Measurements from ENCODE around the gene LRRC75A.
"Not testable (repeated sequence)": the region's sequence is repeated elsewhere in the genome, so short reads cannot be mapped to it uniquely, and the experiment has no call there.

Gene LRRC75A

DNA sequence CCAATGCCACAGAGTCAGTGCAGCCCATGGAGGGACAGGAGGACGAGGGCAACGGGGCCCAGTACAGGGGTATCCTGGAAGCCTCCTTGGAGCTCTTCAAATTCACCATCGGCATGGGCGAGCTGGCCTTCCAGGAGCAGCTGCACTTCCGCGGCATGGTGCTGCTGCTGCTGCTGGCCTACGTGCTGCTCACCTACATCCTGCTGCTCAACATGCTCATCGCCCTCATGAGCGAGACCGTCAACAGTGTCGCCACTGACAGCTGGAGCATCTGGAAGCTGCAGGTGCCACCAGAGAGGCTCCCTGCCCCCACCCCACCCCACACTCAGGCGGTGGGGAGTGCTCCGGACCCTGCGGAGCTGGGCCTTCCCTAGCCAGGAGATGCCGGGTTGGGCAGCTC is 60.0 kb downstream of the LRRC75A start:
- DNase-seq (ENCODE audit: low spot score): no peak

DNA sequence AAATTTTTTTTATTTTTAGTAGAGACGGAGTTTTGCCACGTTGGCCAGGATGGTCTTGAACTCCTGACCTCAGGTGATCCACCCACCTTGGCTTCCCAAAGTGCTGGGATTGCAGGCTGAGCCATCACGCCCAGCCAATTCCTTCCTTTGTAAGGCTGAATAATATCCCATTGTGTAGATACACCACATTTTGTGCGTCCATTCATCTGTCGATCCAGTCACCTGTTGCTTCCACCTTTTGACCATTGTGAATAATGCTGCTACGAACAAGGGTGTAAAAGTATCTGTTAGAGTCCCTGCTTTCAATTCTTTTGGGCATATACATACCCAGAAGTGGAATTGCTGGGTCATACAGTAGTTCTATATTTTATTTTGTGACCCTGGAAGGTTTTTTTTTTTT is 61.3 kb downstream of the LRRC75A start:
- DNase-seq (ENCODE audit: low spot score): no peak

DNA sequence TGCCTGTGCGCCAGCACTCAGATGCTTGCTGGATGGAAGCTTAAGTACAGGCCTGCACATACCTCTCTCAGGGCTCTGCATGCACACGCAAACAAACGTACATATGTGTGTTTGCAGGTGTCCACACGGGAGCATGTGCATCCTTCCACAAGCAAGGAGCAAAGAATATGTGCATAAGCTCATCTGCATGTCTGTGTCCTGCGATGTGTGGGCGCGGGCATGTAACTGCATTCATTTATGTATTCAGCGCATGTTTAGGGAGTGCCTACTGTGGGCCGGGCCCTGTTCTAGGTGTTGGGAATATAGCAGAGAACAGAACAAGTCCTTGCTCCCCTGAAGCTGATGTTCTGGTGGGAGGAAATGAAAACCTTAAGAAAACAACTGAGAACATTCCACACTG is 62.9 kb downstream of the LRRC75A start:
- DNase-seq (ENCODE audit: low spot score): no peak

GRCh38 chr17:16428098-16428882 is 63.7 kb downstream of the LRRC75A start:
- no peak for DNase-seq (ENCODE audit: low spot score)

DNA sequence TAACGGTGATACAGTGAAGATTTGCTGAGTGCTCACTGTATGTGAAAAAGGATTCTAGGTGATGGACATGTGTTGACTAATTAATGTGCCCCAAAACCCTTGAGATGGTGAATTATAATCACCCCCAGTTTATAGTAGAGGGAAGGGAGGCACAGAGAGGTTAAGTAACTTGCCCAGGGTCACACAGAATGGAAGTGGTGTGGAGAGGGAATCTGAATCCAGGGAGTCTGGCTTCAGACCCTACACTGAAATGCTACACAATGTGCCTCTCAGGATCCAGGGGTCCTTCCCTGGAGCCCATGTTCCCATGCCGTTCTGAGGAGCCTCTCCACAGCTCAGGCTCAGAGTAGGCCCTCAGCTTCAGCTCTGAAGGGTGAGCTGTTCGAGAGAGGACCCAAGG is 65.0 kb downstream of the LRRC75A start:
- DNase-seq (ENCODE audit: low spot score): no peak

DNA sequence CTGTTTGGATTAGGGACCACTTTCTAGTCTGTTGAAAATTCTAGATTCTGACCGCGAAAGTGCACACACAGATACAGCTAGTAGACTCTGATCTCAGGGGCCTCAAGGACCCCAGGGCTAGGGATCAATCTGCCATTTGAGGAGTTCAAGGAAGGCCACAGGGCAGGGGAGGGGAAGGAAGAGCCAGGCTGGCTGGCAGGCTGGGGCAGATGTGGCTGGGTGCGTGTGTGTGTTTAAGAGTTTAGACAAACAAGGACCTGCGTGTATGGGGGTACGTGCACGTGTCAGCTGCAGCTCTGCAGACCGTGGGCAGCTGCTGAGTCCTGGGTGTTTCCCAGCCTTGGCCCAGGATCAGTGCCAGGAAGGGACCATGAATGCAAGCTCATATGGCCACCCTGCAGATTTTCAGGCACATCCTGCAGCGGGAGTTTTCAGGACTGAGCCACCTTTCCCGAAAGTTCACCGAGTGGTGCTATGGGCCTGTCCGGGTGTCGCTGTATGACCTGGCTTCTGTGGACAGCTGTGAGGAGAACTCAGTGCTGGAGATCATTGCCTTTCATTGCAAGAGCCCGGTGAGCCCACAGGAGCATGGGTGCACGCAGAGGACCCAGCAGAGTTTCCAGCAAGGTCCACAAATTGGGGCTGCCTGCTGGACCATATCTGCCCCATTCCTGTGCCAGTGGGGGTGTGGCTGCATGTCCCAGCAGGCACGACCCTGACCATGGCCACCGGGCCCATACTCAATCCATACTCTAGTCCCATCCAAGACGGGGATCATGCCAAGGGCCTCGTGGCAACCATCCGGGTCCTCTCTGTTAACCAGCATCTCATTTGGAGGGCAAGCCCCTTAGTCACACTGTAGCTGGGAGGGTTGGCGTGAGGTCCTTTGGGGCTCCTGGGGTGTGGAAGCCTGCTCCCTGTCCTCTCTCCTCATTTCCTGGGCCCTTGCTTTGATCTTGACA is 66.0 kb downstream of the LRRC75A start:
- no peak for DNase-seq (ENCODE audit: low spot score)

- DNase-seq (ENCODE audit: low spot score): no peak
Measured at GRCh38 chr17:16425202-16425601, 66.8 kb downstream of the LRRC75A start.

- DNase-seq (ENCODE audit: low spot score): peak; percentile 91
Measured at GRCh38 chr17:16423226-16423872, 68.6 kb downstream of the LRRC75A start.

- DNase-seq (ENCODE audit: low spot score): no peak
Measured at GRCh38 chr17:16422416-16422815, 69.6 kb downstream of the LRRC75A start.

- no peak for DNase-seq (ENCODE audit: low spot score)
Measured at GRCh38 chr17:16419929-16420271, 72.1 kb downstream of the LRRC75A start.

DNA sequence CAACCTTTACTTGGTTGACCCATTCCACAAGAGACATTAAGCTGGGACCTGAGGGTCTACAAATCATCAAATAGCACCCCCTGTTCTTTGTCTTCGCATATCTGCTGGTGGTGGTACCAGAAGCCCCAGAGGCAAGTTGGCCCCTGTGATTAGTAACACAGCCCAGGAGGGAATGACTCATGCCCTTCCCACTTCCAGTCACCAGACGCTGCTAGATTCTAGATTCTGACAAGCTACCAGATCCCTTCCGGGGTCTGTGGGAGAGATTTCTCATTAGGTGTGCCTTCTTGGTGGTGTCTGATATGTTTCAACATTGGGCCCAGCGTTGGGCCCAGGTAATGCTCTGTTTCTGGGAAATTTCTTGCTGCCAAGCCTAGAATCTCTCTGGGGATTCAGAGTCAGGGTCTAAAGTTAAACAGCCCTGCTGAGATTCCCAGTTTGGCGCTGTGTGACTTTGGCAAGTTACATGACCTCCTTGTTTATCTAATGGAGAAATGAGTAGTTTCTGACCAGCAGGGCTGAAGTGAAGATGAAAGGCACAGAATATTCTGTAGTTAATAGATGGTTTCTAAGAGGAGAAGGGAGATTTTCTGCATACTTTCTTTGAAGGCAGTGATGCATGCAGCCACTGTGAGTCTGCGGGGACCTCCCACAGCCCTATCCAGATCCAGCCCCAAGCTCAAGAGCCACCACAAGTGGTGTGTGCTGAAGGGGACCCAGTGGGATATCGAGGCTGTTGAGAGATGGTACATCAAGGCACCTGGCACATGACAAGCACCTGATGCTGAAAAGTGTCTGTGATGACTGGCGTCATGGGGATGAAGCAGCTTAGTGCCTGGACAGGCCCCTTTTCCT is 72.7 kb downstream of the LRRC75A start:
- DNase-seq (ENCODE audit: low spot score): no peak

DNA sequence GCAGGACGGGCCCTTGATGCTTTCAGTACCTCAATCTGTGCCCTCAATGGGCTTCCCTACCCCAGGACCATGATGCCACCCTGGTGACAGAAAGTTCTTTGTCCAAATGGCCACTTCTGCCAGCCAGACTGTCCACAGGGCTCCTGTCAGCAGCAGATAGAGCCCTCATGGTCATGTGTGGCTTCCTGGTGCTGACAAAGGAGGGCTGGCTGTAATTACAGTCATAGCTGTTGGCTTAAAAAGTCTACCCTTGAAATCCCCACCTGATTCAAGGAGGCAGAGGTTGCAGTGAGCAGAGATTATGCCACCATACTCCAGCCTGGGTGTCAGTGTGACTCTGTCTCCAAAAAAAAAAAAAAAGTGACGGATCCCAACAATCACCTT is 73.3 kb downstream of the LRRC75A start:
- no peak for DNase-seq (ENCODE audit: low spot score)

DNA sequence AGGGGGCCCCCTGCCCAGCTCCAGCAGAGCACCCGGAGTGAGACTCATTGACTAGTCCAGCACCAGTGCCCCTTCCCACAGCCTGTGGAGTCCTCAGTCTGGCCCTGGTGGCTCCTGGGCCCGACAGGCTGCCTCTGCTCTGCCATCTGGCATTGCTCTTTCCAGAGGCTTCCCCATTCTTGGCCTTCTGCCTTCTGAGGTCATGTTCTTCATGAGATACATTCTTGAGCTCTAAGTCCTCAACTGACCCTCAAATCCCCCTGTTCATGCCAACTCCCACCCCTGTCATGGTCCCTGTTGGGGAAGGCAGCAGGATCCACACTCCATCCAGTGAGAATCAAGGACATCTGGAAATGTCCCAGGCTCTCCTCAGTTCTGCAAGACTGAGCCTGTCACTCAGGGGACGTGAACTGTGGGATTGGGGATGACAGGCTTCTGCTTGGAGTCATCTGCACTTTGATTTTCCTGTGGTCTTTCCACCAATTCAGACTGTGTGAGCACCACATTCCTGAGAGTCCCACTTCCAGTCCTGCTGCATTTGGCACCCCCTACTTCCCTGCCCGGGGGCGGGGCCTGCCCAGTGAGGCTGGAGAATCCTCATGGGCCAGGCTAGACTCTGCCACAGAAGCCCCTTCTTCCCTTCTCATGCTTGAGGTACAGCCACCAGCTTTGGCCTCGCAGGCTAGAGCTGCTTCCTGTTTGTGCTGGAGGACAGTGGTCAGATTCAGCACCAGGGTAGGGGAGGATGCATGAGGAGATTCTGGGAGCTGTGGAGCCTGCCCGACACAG is 73.9 kb downstream of the LRRC75A start:
- no peak for DNase-seq (ENCODE audit: low spot score)

DNA sequence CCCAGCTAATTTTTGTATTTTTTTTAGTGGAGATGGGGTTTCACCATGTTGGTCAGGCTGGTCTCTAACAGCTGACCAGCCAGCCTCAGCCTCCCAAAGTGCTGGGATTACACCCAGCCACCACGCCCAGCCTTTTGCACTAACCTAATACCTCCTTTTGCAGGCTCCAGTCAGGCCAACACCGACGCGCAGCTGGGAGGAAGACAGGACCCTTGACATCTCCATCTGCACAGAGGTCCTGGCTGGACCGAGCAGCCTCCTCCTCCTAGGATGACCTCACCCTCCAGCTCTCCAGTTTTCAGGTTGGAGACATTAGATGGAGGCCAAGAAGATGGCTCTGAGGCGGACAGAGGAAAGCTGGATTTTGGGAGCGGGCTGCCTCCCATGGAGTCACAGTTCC is 74.6 kb downstream of the LRRC75A start:
- DNase-seq (ENCODE audit: low spot score): no peak

GRCh38 chr17:16415031-16415924 is 76.7 kb downstream of the LRRC75A start, which contains the start of gene TRPV2:
TSS of gene TRPV2 (plus strand) at chr17:16415571. CDS start at chr17:16417669, 2,098 bp downstream.
- no peak for DNase-seq (ENCODE audit: low spot score)

DNA sequence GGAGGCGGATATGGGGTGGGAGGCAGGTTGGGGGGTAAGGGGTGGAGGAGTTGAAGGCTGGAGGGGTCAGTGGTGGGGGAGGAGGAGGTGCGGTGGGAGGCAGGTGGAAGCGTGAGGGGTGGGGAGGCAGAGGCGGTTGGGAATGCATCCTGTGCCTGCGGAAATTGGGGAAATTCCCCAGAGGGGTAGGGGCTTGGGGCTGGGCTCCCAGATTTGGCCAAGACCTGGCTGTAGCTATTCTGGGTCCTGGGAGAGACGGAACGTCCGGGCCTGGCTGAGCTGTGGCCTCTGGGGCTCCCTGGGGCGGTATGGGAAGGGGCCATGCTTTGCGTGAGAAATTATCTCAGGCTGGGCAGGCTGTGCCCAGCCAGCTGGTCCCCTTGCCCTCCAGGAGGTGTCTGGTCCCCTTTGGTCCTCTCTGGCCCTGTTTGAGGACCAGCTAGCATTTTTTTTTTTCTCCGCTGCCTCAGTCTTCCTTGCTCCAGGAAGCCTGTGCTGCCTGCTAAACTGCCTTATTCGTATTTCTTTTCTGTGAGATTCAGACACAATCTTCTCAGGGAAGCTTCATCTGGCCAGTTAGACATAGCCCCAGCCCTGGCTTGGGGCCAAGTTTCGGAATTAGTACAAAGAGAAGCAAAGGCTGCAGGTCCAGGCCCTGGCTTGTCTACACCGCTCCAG is 83.9 kb downstream of the LRRC75A start:
- peak; percentile 84 for DNase-seq (ENCODE audit: low spot score)

- DNase-seq (ENCODE audit: low spot score): no peak
Measured at GRCh38 chr17:16406742-16407674, 85.0 kb downstream of the LRRC75A start.

DNA sequence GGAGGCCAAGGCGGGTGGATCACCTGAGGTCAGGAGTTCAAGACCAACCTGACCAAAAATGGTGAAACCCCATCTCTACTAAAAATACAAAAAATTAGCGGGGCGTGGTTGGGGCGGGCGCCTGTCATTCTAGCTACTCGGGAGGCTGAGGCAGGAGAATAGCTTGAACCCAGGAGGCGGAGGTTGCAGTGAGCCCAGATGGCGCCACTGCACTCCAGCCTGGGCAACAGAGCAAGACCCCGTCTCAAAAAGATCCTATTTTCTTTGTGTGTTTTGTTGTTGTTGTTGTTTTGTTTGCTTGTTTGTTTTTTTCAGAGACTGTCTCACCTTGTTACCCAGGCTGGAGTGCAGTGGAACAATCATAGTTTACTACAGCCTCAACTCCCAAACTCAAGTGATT is 88.1 kb downstream of the LRRC75A start:
- DNase-seq (ENCODE audit: low spot score): not testable (repeated sequence)
